GM19193 (cell line): ENCODE measurements around the gene SLC9C1.

ENCODE experiments used
- POLR2A ChIP-seq: IDR thresholded peaks from 4 replicates; pipeline ENCODE4 v1.6.1; 2011; ENCODE audit not compliant: insufficient read depth, insufficient read length; ENCODE audit errors: extremely low read depth

Gene SLC9C1

DNA sequence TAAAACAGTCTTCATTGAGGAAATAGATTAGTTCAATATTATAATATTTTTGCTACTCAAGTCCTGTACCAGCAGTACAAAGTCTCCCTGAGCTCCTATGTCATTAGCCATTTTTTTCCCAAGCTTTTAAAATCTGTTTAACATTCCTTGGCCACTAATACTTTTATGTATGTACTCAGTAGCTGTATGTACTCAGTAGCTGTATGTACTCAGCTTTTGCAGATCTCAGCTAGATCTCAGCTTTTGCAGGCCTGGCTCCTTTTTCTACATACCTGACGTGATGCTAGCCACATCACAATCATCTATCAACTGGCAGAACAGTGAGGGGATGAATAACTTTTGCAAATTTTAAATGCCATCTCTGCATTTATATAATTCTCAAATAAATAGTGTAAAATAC lies 13.8 kb downstream of the SLC9C1 start:
- no peak for TF ChIP-seq POLR2A

DNA sequence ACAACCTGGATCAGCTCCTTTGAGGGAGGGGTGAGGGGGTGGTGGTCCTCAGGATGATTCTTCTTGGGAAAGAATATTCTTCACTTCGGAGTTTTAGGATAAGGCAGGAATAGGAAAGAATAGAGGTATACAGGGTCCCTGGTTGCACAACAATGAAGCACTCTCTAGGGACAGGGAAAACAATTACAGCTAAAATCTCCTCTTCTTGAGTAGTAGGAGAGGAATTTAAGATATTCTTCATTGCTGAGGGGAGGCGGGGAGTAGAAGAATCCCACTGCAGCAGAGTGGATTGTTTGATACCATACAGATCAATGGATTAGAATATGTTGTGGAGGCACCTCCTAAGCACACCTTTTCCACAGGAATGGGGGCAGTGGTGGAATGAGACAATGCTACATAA lies 20.5 kb downstream of the SLC9C1 start:
- no peak for TF ChIP-seq POLR2A

DNA sequence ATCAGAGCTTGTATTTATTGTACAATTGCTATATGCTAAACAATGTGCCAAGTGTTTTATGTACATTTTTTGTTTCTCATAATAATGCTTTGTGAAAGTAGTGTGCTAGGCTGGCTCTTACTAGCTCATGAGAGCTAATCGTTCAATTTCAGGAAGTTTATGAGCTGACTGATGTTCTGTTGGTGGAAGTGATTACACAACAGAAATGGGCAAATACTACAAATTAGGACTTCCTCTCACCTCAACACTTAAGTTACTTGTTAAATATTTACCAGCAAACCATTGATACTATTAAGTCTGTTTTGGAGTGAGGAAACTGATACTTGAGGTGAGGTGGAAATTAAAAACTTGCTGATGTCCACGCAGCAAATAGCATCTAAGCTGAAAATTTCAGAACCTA lies 32.3 kb downstream of the SLC9C1 start:
- no peak for TF ChIP-seq POLR2A

- no peak for TF ChIP-seq POLR2A
Measured at GRCh38 chr3:112260563-112260962, 33.5 kb downstream of the SLC9C1 start.

DNA sequence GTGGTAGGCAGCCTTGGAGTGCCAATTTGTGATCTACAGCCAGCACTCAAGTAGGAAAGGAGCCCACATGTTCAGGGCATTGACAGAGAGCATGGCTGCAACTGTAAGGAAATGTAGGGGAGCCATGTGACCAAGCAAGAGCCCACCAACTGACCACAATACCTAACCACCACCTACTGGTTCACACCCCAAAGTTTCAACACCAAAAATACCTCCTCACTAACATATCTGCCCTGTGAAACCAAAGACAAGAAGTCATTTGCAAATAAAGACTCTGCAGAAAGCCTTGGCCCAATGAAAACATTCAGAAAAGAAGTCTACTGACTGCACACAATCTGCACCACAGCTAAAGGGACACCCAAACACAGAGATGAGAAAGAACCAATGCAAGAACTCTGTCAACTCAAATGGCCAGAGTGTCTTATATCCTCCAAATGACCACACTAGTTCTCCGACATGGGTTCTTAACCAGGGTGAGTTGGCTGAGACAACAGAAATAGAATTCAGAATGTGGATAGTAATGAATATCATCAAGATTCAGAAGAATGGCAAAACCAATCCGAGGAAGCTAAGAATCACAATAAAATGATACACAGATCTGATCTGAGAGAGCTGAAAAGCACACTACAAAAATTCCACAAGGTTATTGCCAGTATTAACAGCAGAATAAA lies 40.6 kb downstream of the SLC9C1 start:
- no peak for TF ChIP-seq POLR2A

- no peak for TF ChIP-seq POLR2A
Measured at GRCh38 chr3:112247900-112248299, 46.1 kb downstream of the SLC9C1 start.

GRCh38 chr3:112247350-112247749 lies 46.7 kb downstream of the SLC9C1 start:
- TF ChIP-seq POLR2A, result no peak

- no peak for TF ChIP-seq POLR2A
Measured at GRCh38 chr3:112233083-112233482, 60.9 kb downstream of the SLC9C1 start.

DNA sequence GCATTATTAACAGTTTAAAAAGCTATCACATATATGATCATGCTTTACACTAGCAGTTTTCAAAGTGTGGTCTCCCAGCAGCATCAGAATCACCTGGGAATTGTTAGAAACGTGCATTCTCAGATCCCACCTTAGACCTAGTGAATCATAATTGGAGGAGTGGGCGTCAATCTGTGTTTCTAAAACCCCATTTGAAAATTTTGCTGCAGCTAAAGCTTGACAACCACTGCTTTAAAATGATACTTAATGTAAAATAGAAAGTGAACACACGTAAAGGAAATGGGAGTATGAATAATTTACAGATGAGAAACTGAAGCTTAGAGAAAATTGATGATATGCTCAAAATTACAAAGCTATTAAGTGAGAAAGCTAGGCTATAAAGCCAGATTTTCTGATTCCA lies 62.3 kb downstream of the SLC9C1 start:
- TF ChIP-seq POLR2A, result no peak

- no peak for TF ChIP-seq POLR2A
Measured at GRCh38 chr3:112230033-112230432, 64.0 kb downstream of the SLC9C1 start.

GRCh38 chr3:112228786-112229185 lies 65.2 kb downstream of the SLC9C1 start:
- TF ChIP-seq POLR2A, result no peak

- TF ChIP-seq POLR2A, result no peak
Measured at GRCh38 chr3:112200317-112200666, 93.7 kb downstream of the SLC9C1 start.

DNA sequence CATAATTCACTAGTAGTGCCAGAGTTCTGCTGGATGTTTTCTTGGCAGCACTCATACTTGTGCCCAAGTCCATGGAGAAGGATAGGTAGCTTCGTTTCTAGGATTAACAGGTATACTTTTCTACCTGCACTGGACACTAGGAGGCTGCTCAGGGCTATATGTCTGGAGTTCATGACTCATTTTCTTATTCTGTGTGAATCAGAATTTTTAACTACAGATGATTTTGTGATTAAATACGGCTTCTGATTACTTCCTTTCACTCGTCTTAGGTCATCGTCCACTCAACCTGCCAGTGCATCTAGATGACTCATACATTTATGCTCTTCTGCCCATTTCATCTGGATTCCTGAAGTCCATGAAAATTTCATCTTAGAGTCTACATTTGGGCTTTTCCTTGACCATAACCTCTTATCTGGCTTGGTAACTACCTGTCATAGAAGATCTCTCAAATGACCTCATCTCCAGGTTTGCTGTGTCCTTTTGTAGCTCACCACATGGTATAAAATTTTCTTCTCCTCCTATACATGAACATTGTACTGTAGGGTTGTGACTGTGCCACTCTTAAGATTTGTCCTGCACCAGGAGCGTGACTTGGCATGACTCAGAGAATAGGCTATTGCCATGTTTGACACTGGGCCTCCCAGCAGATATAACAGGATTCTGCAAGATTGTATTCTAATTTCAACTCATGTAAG lies 94.2 kb downstream of the SLC9C1 start:
- TF ChIP-seq POLR2A, result no peak

GRCh38 chr3:112197131-112197530 lies 96.9 kb downstream of the SLC9C1 start:
- no peak for TF ChIP-seq POLR2A

- TF ChIP-seq POLR2A, result no peak
Measured at GRCh38 chr3:112187300-112187699, 106.7 kb downstream of the SLC9C1 start.

- no peak for TF ChIP-seq POLR2A
Measured at GRCh38 chr3:112175646-112176045, 118.4 kb downstream of the SLC9C1 start.

GRCh38 chr3:112175037-112175436 lies 119.0 kb downstream of the SLC9C1 start:
- no peak for TF ChIP-seq POLR2A

DNA sequence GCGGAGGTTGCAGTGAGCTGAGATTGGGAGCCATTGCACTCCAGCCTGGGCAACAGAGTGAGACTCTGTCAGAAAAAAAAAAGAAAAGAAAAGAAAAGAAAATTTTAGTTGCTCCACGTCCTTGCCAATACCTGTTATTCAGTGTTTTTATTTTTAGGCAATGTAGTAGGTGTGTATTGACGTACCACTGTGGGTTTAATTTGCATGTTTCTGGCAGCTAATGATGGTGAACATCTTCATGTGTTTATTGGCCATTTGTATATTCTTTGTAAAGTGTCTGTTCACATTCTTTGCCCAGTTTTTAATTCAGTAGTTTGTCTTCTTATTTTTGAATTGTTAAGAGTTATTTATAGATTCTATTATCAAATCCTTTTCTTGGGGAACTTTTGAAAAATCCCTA lies 122.9 kb downstream of the SLC9C1 start:
- no peak for TF ChIP-seq POLR2A

DNA sequence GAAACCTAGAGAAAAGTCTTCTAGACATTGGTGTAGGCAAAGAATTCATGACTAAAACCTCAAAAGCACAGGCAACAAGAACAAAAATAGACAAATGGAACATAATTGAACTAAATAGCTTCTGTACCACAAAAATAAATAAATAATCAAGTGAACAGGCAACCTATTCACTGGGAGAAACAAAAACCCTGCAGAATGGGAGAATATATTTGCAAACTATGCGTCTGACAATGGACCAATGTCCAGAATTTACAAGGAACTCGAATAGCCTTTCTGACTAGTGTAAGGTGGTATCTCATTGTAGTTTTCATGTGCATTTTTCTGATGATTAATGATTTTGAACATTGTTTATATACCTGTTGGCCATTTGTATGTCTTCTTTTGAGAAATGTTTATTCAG lies 124.0 kb downstream of the SLC9C1 start:
- no peak for TF ChIP-seq POLR2A
